Skeletal muscle cell (primary cell): ENCODE results near the gene PCDH9.
"Not testable (repeated sequence)": the region's sequence is repeated elsewhere in the genome, so short reads cannot be mapped to it uniquely, and the experiment has no call there.

Experiments
- DNase-seq: peaks from one replicate; pipeline ENCODE4 v3.0.0-alpha.2; 2010; ENCODE audit warnings: low read depth
- H3K4me3 ChIP-seq: 2 replicates; pipeline ENCODE4 v1.5.1; 2011; ENCODE audit warnings: low read depth, mild to moderate bottlenecking, control low read depth, low read length, moderate library complexity

The PCDH9 gene

GRCh38 chr13:67135356-67135755 lies 94.8 kb downstream of the PCDH9 start:
- H3K4me3 ChIP-seq = no peak overlapping the region
- no peak for DNase-seq

- H3K4me3 ChIP-seq = peak overlapping the region; percentile 31
Measured at GRCh38 chr13:67134417-67135129, 95.6 kb downstream of the PCDH9 start.

DNA sequence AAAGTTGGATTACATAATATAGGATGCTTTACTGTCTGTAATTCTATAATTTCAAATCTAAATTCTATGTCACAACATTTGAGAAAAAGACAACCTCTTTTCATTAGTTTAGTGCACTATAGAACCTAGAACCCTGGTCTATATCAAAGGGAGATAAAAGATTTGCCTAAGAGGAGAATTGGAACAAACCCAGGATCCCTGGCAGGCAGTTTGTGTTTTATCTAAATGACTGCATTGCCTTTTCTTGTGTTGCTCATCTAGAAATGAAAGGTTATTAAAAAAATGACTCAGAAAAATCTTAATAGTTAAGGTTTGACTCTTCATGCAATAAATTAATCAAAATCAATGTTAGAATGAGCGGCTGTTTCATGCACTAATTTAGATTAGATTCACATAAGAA lies 96.7 kb downstream of the PCDH9 start:
- H3K4me3 ChIP-seq = no peak overlapping the region
- no peak for DNase-seq

More at GRCh38 chr13:67134417-67135129, 95.6 kb downstream of the PCDH9 start:
- DNase-seq = no peak

DNA sequence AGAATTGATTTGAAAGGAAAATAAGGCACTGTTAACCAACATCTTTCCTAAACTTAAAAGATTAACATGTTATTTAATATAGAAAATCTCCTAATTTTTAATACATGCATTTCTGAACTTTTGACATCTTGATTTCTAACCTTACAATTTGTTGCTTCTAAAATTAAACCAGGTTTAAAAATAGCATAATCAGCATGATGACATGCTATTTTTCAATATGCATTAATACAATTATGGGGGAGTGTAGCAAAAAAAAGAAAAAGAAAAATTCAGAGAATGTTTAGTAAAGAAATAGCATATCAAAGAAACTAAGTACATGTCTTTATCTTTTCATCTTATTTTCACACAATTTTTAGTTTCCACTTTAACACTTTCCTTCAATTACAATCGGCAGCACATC lies 98.7 kb downstream of the PCDH9 start:
- DNase-seq = no peak
- H3K4me3 ChIP-seq = no peak overlapping the region

DNA sequence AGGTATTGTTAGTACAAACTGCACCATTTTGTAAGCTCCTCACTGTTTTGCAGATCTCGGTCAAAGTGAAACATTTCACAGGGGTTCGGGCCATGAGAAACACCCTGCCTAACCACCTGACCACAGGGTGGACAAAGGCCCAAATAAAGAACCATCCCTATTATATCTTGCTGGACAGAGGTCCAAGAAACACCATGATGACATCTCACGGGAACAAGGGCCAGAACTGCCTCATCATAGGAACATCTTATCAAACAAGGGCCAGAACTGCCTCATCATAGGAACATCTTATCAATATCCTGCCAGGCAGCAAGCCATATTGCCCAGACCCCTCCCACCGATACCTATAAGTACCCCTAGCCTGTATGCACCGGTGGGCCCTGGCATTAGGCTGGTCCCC lies 99.7 kb downstream of the PCDH9 start:
- no peak overlapping the region for H3K4me3 ChIP-seq
- DNase-seq = no peak

DNA sequence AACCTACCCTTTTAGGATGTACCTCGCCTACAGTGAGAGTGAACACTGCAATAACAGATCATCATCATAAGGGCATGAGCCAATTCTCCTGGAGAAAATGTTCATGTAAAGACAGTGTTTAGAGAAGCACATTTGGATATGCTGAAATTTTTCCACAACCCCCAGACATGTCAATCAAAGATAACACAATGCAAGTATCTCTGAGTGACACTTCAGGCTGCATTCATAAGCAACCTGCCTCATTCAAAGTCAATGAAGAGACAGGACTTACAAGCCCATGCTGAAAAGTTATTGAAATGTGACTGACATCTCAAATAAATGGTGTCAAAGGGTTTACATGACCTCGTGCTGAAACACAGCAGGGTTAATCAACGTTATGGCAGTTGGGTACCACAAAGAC lies 102.0 kb downstream of the PCDH9 start:
- no peak overlapping the region for H3K4me3 ChIP-seq
- DNase-seq = no peak

- H3K4me3 ChIP-seq = no peak overlapping the region
- no peak for DNase-seq
Measured at GRCh38 chr13:67125681-67126080, 104.5 kb downstream of the PCDH9 start.

- no peak for DNase-seq
Measured at GRCh38 chr13:67123165-67123564, 107.0 kb downstream of the PCDH9 start.

DNA sequence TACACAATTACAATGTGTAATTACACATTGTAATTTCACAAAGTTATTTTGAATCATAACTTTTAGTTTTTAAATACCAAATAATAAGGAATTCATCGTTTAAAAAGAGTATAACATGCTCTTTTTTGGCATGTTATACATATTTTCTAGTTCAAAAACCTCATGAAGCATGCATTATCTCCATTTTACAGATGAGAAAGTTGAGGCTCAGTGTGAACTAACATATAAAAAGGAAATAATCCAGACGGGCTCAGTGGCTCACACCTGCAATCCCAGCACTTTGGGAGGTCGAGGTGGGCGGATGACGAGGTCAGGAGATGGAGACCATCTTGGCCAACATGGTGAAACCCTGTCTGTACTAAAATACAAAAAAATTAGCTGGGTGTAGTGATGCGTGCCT lies 107.9 kb downstream of the PCDH9 start:
- no peak for DNase-seq

More at GRCh38 chr13:67123165-67123564, 107.0 kb downstream of the PCDH9 start:
- H3K4me3 ChIP-seq = no peak overlapping the region

DNA sequence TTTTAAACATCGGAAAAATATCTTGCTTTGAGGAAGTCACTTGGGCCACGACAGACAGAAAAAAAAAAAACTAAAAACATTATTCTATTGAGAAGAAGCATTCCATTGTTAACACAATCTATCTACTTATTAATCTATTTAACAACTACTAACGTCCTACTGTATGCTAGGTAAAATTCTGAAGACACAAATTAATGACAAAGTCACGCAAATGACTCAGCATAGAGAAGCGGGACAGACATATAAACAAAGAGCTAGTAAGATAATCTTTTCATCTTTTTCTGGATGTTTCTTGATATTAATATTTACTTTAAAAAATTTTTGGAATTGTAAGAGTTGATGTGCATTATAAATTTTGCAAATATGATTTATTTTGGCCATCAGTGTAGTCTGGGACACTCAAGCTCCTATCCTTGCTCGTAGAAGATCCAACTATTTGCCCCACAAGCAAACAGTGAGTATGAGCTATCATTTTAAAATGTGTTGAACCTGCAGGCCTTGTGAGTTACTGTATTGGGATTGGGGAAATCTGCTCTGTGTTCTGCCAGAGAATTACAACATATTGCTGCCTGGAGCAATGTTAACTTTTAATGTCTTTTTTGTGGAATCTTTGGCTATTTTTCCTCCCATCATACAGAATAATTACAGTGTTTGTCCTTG lies 109.1 kb downstream of the PCDH9 start:
- peak; percentile 38 for DNase-seq
- H3K4me3 ChIP-seq = no peak overlapping the region

More for the DNA sequence above, 107.9 kb downstream of the PCDH9 start:
- H3K4me3 ChIP-seq = no peak overlapping the region

GRCh38 chr13:67119481-67119894 lies 110.6 kb downstream of the PCDH9 start:
- H3K4me3 ChIP-seq = no peak overlapping the region
- DNase-seq = peak; percentile 95

DNA sequence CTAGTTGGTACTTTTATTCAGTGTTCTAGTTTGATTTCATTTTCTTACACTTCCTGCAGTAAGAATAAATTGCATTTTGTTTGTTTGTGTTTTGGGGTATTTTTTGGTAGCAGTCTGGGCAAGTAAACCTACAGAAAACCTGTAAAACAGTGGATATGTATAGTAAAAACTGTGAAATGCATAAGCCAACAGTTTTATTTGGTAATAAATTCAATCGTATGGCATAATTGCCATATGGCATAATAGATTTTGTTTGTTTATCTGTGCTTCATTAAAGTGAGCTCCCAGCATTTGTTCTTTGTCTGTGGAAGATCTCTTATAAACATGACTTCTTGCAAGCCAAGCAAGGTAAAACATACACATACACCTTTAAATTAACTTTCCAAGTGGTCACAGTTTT lies 111.9 kb downstream of the PCDH9 start:
- no peak for DNase-seq
- no peak overlapping the region for H3K4me3 ChIP-seq

GRCh38 chr13:67117010-67117550 lies 113.1 kb downstream of the PCDH9 start:
- no peak for DNase-seq
- H3K4me3 ChIP-seq = no peak overlapping the region

- DNase-seq = no peak
- no peak overlapping the region for H3K4me3 ChIP-seq
Measured at GRCh38 chr13:67107979-67108378, 122.2 kb downstream of the PCDH9 start.

GRCh38 chr13:67106502-67107057 lies 123.6 kb downstream of the PCDH9 start:
- H3K4me3 ChIP-seq = no peak overlapping the region
- no peak for DNase-seq

DNA sequence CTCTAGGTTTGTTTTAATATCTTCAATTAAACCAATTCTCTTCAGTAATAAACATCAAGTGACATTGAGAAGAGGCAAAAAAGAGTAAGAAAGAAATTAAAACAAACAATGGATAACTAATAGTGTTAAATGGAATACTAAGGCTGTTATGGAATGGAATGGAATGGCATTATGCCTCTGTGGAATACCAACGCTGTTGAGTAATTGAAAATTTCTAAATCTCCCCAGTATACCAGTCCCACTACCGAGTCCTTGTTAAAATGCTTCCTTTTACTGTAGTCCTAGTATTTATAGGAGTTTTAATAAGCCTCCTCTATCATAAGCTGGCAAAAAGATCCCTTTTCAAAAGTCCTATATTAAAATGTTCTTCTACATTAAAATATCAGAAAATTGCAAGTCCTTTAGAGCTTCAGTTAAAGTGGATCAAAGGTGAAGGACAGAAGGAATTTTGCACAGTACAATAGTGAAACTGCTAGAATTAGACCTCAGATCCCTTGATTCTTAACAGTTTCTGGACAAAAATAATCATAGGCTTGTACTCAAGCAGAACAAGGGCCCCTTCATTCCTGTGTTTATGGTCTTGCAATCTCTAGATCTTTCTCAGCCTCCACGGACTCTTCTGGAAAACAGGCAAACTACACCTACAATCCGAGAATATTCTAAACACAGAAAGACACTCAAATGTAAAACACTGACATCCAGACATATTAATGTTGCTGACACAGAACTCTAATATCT lies 128.2 kb downstream of the PCDH9 start:
- no peak for DNase-seq
- no peak overlapping the region for H3K4me3 ChIP-seq

- DNase-seq = no peak
- no peak overlapping the region for H3K4me3 ChIP-seq
Measured at GRCh38 chr13:67100730-67101129, 129.4 kb downstream of the PCDH9 start.

DNA sequence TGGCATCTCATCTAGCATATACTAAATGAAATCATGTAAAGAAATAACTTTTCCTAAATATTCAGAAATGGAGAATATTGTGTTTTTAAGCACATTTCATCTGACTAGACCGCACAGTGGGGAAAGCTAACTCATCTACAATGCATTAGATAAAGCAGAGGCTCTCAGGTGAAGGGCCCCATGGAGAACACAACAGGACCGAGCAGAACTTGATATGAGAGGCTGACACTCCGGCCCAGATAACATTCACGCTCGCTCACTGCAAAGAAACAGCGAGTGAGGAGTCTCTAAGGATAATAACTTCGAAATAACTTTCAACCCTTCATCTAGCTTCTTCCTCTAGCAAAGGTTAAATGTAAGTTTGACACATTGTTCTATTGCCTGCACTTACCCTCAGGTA lies 130.6 kb downstream of the PCDH9 start:
- DNase-seq = no peak
- no peak overlapping the region for H3K4me3 ChIP-seq

DNA sequence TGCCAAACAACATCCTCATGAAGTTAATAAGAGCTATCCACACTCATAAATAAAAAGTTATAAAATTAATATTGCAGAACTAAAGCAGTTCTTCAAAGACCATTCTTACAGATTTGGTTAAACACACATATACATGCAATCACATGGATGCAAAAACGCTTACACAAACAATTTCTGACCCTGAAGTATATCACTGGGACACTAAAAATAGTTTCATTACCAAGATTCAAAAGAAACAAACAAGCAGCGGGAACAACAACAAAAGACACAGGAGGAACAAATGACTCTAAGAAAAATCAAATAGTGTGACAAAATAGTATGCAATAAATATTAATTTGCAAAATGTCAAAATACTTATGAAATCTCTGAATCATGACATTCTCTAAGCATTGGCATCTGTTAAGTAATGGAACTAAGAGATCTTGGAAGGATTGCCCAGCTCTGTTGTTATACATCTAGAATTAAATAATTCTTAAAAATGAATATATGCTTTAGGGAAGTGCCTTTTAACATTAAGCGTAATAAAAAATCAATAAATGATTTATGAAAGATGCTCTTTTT lies 132.2 kb downstream of the PCDH9 start:
- H3K4me3 ChIP-seq = no peak overlapping the region
- DNase-seq = no peak

- H3K4me3 ChIP-seq, DNase-seq: not testable (repeated sequence)
Measured at GRCh38 chr13:67096893-67097292, 133.2 kb downstream of the PCDH9 start.
